ENCODE measurements around the gene USP31.
A peak's percentile ranks its signal among the peaks of the same experiment; 100 is the strongest.

USP31 gene

GRCh38 chr16:23062524-23062923, 86.7 kb downstream of the USP31 start:
- Histone ChIP-seq H3K79me2 (ENCODE audit: insufficient read depth, low read length) (no peaks in the 10 kb centered on the region), H3K4me2 (ENCODE audit: insufficient read depth, low read length) (no peak overlapping the region), H3K36me3 (ENCODE audit: insufficient read depth, low read length) (peaks cover 8% of the 10 kb centered on the region; the same call in 1 of the 2 replicates), H4K20me1 (ENCODE audit: insufficient read depth, low read length) (no peaks in the 10 kb centered on the region), H3K9me3 (ENCODE audit: insufficient read depth, low read length, severe bottlenecking) (no peaks in the 10 kb centered on the region), H3K4me1 (ENCODE audit: insufficient read depth, low read length) (no peaks in the 10 kb centered on the region), H3K27ac (ENCODE audit: low read length) (no peak overlapping the region), H2AFZ (ENCODE audit: low read depth, low read length) (no peak overlapping the region), H3K9ac (ENCODE audit: low read depth, low read length) (no peak overlapping the region), H3K27me3 (ENCODE audit: insufficient read depth, low read length, poor library complexity) (no peaks in the 10 kb centered on the region), H3K4me3 (ENCODE audit: low read depth in 1 of 2, low read length in 2 of 2) (no peak overlapping the region)
- ATAC-seq (ENCODE audit: insufficient read depth, low read depth) = no peak
- TF ChIP-seq EZH2 (IDR thresholded peaks at IDR 0.05; ENCODE audit: borderline replicate concordance, low read depth, low read length, severe bottlenecking) = no peak
- TF ChIP-seq, protein P1, sequence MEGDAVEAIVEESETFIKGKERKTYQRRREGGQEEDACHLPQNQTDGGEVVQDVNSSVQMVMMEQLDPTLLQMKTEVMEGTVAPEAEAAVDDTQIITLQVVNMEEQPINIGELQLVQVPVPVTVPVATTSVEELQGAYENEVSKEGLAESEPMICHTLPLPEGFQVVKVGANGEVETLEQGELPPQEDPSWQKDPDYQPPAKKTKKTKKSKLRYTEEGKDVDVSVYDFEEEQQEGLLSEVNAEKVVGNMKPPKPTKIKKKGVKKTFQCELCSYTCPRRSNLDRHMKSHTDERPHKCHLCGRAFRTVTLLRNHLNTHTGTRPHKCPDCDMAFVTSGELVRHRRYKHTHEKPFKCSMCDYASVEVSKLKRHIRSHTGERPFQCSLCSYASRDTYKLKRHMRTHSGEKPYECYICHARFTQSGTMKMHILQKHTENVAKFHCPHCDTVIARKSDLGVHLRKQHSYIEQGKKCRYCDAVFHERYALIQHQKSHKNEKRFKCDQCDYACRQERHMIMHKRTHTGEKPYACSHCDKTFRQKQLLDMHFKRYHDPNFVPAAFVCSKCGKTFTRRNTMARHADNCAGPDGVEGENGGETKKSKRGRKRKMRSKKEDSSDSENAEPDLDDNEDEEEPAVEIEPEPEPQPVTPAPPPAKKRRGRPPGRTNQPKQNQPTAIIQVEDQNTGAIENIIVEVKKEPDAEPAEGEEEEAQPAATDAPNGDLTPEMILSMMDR (IDR thresholded peaks at IDR 0.05; ENCODE audit: borderline replicate concordance, extremely low read depth, low read length, poor library complexity, severe bottlenecking) = no peak
- no peak for DNase-seq

DNA sequence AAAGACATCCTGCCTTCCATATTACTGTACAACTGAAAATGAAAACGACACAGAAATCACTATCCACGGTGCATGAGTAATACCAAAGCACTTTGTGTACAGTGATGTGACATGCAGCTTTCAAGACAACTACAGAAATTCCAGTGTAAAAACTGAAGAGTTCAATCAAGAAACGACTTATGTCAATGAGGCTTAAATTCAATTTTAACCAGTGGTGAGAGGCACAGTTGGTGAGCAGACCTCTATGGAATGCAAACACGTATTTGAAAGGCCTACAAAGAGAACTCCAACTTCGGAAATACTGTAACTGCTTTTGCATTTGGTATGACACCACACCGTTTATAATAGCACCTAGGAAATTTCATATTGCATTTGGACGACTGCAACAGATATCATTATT, 87.6 kb downstream of the USP31 start:
- no peaks in the 10 kb centered on the region for H3K9me3 ChIP-seq (ENCODE audit: insufficient read depth, low read length, severe bottlenecking)
- no peaks in the 10 kb centered on the region for H3K36me3 ChIP-seq (ENCODE audit: insufficient read depth, low read length)
- H3K9ac ChIP-seq (ENCODE audit: low read depth, low read length) = no peak overlapping the region
- ATAC-seq (ENCODE audit: insufficient read depth, low read depth) (no peak), DNase-seq (no peak)
- no peak overlapping the region for H3K27ac ChIP-seq (ENCODE audit: low read length)
- H2AFZ ChIP-seq (ENCODE audit: low read depth, low read length) = no peak overlapping the region
- no peaks in the 10 kb centered on the region for H4K20me1 ChIP-seq (ENCODE audit: insufficient read depth, low read length)
- H3K4me2 ChIP-seq (ENCODE audit: insufficient read depth, low read length) = no peak overlapping the region
- TF ChIP-seq, protein P1 (IDR thresholded peaks at IDR 0.05; ENCODE audit: borderline replicate concordance, extremely low read depth, low read length, poor library complexity, severe bottlenecking) = no peak
- TF ChIP-seq EZH2 (IDR thresholded peaks at IDR 0.05; ENCODE audit: borderline replicate concordance, low read depth, low read length, severe bottlenecking) = no peak
- no peak overlapping the region for H3K4me3 ChIP-seq (ENCODE audit: low read depth in 1 of 2, low read length in 2 of 2)
- no peaks in the 10 kb centered on the region for H3K4me1 ChIP-seq (ENCODE audit: insufficient read depth, low read length)
- no peaks in the 10 kb centered on the region for H3K27me3 ChIP-seq (ENCODE audit: insufficient read depth, low read length, poor library complexity)
- no peaks in the 10 kb centered on the region for H3K79me2 ChIP-seq (ENCODE audit: insufficient read depth, low read length)

DNA sequence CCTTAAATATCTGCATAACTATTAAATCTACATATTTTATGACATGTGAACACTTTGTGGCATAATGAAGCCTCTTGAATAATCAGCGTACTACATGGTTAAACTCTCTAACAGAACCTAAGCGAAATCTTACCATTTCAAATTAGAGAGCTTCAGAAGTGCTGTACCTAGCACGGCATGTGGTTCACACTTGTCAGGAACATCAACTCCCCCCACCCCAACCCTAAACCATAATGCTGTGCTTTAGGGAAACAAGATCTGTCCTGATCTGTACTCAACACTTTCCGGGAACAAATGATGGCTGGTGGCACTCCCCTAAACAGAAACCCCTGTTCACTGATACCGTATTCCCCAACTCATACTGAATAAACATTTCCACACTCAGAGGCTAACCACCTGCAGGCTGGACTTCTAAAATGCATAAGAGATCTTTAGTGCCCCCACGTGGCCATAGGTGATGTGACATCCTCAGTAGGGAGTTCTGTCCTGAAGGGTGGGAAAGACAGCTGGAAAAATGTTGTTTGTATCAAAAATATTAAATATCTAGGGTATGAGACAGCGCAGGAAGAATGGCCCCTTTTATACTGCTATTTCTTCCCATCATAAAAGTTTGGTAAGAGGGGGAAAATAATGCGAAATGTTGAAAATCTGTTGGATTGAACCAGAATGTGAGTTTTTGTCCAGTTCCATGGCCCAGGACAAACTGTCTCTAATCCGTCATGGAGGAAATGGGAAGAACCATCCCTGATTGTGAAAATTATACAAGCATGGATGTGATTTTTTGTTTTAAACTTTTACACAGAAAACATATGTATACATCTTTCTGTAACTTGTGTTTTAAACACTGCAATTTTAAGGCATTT, 88.6 kb downstream of the USP31 start:
- DNase-seq (peak; percentile 58), ATAC-seq (ENCODE audit: insufficient read depth, low read depth) (peak; percentile 86; the same call in 2 of the 3 replicates)
- TF ChIP-seq EZH2 (IDR thresholded peaks at IDR 0.05; ENCODE audit: borderline replicate concordance, low read depth, low read length, severe bottlenecking) = no peak
- TF ChIP-seq, protein P1 (IDR thresholded peaks at IDR 0.05; ENCODE audit: borderline replicate concordance, extremely low read depth, low read length, poor library complexity, severe bottlenecking) = peak; percentile 90
- Histone ChIP-seq H3K36me3 (ENCODE audit: insufficient read depth, low read length) (no peaks in the 10 kb centered on the region), H3K9ac (ENCODE audit: low read depth, low read length) (no peak overlapping the region), H3K27me3 (ENCODE audit: insufficient read depth, low read length, poor library complexity) (no peaks in the 10 kb centered on the region), H3K4me1 (ENCODE audit: insufficient read depth, low read length) (no peaks in the 10 kb centered on the region), H4K20me1 (ENCODE audit: insufficient read depth, low read length) (no peaks in the 10 kb centered on the region), H2AFZ (ENCODE audit: low read depth, low read length) (no peak overlapping the region), H3K79me2 (ENCODE audit: insufficient read depth, low read length) (no peaks in the 10 kb centered on the region), H3K27ac (ENCODE audit: low read length) (no peak overlapping the region), H3K9me3 (ENCODE audit: insufficient read depth, low read length, severe bottlenecking) (no peaks in the 10 kb centered on the region), H3K4me3 (ENCODE audit: low read depth in 1 of 2, low read length in 2 of 2) (no peak overlapping the region), H3K4me2 (ENCODE audit: insufficient read depth, low read length) (no peak overlapping the region)
